Effector CD4-positive, alpha-beta T cell (primary cell): ENCODE data around the gene MCHR1. TPM values are rescaled to one million over a fixed set of nuclear protein-coding genes. Genes with fewer than 3 reads are reported as not detected.
"Not testable (repeated sequence)": the region's sequence is repeated elsewhere in the genome, so short reads cannot be mapped to it uniquely, and the experiment has no call there.

ENCODE experiments used
- DNase-seq: peaks from one replicate; pipeline ENCODE4 v3.0.0-alpha.2; 2020
- total RNA-seq: gene quantifications from one replicate; lab custom pipeline; 2026; lab: John Stamatoyannopoulos, UW

MCHR1 gene, protein sequence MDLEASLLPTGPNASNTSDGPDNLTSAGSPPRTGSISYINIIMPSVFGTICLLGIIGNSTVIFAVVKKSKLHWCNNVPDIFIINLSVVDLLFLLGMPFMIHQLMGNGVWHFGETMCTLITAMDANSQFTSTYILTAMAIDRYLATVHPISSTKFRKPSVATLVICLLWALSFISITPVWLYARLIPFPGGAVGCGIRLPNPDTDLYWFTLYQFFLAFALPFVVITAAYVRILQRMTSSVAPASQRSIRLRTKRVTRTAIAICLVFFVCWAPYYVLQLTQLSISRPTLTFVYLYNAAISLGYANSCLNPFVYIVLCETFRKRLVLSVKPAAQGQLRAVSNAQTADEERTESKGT
- not detected for total RNA-seq

DNA sequence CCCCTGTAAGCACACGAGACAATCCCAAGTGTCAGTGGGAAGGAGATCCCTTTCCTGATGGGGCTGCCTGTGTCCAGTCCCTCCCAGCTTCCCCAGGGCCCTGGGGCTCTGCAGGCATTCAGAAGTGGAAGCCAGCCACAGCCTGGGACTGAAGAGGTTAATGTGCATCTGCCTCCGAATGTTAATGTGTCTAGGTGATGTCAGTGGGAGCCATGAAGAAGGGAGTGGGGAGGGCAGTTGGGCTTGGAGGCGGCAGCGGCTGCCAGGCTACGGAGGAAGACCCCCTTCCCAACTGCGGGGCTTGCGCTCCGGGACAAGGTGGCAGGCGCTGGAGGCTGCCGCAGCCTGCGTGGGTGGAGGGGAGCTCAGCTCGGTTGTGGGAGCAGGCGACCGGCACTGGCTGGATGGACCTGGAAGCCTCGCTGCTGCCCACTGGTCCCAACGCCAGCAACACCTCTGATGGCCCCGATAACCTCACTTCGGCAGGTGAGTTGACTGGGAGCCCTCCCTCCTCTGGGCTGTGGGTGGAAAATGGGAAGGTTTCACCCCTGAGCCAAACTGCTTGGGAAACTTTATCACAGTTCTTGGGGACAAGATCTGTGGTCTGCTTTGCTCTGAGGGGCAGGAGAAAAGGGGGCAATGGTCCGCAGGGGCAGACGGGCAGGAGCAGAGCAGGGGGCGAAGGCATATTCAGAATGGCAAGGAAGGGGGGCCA, at the start of gene MCHR1:
TSS of gene MCHR1 (plus strand) at position 236 of the 715 bp plus-strand sequence. CDS start at position 405, 169 bp downstream.
- DNase-seq, result no peak

DNA sequence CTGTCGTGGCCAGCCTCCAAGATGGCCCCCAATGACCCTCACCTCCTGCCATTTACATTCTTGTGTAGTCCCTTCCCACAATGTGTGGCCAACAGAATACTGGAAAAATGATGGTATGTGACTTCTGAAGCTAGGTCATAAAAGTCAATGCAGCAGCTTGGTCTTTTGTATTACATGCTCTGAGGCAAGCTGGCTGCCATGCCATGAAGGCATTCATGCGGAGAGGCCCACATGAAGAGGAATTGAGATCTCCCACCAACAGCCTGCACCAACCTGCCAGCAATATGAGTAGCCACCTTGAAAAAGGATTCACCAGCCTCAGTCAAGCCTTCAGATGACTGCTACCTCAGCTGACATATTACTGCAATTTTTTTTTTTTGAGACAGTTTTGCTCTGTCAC, 47.4 kb upstream of the MCHR1 start:
- no peak for DNase-seq

DNA sequence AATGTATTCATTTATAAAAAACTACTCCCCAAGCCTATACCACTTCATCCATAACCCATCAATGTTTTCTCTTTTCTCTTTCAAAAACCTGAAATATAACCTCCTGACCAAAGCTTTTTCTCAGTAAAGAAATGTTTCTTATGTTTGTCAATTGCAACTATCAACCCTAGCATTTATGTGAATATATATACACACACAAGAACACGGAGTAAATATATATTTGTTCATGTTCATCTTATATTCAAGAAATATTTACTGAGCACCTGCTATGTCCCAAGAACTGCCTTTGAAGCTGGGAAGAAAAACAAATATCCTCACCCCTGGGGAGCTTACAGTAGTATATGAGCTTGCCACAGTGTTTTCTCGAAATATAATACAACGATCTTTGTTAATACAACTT, 46.2 kb upstream of the MCHR1 start:
- no peak for DNase-seq

DNA sequence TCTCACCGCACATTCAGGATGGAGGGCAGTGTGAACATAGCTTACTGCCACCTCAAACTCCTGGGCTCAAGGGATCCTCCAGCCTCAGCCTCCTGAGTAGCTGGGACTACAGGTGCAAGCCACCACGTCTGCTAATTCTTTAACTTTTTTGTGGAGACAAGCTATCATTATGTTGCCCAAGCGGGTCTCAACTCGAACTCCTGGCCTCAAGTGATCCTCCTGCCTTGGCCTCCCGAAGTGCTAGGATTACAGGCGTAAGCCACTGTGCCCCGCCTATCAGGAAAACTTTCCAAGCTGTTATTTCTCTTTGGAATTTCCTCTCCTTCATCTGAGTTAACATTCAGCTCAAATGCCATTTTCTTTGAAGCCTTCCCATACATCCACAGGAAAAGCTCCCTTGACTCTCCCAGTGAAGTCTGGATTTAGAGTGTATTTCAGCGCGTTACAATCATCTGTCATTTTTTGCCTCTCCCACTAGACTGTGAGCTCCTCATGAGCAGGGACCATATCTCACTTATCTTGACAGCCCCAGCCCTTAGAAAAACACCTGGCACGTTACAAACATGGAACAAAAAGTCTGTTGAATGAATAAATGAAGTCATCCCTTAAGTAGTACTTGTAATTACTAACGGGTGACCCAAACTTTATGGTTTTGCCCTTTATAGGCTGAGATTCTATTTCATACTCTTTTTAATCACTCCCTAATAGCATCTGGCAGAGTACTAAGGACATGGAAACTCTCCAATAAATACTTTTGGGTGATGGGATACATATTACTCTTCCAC, 45.0 kb upstream of the MCHR1 start:
- no peak for DNase-seq

DNA sequence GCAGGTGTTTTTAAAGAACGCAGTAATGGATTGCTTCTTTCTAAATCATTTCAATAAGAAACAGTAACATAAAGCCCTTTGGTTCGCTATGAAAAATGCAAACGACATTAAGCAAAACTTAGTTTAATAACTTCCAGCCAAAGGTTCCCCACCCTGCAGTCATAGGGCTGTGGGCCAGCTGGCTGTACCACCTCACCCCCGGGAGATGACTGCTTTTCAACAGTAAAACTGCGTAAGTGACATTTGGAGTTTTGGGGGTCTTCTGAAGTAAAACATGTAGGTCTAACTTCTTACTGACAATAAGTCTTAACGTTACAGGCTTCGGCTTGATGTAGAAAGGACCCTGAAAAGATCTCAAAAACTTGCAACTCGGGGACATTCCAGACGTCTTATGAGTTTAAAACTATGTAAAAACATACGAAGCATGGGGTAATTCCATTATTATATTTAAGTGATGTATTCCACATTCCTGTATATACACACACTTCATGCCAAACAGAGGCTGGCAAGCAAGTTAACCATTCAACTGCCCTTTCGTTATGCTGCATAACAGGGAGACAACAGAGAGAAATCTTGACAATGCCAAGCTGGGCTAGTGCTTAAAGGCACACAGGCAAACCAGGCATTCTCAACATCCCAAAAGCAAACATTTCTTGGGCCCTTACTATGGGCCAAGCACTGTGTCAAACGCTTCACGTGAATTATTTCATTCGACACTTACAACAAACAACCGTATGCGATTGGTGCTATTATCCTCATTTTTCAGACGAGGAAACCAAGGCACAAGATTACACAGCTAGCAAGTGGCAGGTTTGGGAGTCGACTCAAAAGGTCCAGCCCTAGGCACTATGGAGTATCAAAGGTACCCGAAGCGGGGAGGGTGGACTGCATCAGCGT, 44.0 kb upstream of the MCHR1 start:
- no peak for DNase-seq

DNA sequence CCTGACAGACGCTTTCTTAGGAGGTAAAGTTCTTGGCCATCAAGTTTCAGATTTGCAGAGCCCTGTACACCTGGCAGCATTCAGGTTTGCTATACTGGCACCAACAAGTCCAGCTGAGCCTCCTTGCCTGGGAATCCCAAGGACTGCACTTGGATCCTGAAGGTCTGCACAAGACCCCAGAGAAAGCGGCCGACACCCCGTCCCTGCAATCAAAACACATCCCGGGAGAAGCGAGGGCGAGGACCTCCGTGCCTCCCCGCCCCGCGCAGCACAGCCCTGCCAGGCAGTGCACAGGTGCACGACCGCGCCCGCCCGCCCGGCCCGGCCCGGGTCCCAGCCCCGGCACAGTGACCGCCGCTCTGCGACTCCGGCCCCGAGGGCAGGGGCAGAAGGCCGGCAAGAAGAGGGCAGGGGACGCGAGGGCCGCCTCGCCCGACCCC, 43.3 kb upstream of the MCHR1 start:
- no peak for DNase-seq

DNA sequence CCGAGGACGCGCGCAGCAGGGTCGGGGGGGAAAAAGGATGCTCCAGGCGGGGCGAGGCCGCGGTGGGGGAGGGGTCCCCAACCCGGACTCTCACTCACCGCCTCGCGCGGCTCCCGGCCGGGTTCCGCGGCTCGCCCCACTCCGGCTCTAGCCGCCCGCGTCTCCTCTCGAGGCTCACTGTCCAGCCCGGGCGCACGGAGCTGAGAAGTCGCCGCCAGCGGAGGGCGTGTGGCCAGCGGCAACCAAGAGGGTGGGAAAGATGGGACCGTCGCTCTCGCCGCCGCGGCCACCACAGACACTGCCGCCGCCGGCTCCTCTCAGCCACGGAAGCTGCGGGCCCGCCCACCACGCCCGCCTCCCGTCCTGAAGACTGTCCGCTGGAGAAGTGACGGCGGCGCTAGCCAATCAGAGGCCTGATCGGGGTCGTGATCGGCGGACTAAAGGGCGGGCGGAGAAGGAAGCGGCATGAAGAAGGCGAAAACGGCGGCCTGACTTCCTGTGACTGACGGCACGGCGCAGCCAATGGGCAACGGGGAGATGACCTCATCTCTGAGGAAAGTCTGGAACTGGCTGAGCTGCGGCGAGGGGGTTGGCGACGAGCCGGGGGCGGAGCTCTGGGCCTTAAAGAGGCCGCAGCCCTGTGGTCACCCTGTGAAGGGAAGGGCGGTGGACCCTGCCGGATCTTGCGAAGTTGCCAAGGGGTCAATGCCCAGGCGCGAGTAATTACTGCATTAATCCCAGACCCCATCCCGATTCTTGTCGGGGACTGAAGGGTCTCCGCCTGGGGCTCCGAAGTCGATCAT, 42.7 kb upstream of the MCHR1 start, which contains the start of gene MRTFA:
TSS of gene MRTFA (minus strand) at position 340 of the 803 bp plus-strand sequence.
- DNase-seq, result peak; percentile 100

DNA sequence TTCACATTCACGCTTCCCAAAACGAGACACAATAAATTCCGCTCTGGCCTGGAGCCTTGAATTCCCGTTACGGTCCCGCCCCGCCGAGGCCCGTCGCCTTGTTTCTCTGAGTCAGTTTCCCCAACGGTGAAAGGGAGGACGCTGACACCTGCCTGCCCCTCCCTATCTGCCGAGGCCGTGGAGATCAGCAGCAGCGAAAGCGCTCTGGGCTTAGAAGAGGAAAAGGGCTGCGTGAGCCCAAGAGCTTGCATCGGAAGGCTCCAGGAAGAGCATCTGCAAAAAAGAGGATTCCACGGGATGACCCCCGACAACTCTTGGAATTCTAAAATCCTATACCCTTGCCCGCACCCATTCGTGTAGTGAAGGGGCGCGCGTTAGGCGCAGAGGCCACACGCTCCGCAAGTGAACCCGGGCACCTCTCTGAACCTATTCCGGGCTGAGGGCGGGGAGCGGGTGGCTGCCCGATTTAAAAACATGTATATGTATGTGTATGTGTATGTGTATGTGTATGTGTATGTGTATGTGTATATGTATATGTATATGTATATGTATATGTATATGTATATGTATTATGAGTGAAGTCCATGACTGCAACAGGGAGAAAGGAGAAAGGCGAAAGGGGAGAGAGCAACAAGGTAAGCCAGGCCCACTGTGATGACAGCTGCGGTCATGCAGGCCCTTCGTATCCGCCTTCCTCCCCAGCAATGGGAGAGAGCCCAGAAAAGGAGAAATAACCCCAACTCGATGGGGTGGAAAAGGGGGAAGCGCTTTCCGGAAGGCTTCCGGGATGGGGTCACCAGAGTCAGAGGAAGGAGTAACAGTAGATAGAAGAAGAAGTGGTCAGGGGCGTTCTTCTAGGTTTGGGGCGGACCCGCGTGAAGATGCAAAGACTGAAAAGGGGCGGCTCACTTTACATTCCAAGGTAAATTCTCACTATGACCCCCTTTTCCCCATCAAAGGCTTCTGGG, 41.8 kb upstream of the MCHR1 start:
- DNase-seq, result peak; percentile 37

DNA sequence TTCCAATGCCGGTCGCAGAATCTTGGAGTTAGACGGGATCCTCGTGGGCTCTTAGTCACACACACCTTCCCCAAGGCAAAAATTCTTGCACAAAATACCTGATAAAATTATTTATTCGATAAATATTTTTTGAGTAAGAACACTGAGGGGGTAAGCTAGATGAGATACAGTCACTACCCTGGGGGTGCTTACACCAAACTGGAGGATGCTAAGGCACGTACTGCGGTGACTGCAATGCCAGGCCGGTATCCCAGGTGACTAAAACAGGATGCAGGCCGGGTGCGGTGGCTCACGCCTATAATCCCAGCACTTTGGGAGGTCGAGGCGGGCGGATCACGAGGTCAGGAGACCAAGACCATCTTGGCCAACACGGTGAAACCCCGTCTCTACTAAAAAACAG, 41.0 kb upstream of the MCHR1 start:
- no peak for DNase-seq

DNA sequence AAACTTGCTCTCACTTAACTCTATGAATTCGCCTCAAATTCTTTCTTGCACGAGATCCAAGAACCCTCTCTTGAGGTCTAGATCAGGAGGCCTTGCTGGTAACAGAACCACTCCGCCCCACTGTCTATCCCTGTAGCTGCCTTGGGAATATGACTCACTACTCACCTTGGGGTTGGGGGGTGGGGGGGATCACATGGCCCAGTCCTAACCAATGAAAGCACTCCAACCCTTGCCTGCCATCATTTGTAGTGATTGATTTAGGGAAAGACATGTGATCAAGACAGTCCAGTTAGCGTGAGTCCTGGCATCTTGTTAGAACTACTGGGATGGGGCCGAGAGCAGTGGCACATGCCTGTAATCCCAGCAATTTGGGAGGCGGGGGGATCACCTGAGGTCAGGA, 38.0 kb upstream of the MCHR1 start:
- no peak for DNase-seq

DNA sequence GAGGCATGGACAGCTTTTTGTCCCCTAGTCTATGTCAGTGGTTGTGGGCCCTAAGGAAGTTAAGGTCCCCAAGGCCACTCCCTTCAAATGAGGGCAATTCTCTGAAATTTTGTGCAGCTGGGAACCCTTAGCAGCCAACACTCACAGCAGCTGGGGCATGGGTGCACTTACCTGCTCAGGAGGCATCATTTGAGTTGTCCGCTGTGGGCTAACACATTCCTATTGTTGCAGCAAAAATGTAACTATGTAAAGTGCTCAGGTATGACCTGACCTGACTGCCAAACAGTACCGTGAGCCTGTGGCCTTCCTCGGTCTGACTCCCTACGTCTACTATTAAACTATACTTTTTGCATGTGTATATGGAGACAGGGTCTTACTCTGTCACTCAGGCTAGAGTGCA, 37.0 kb upstream of the MCHR1 start:
- no peak for DNase-seq

DNA sequence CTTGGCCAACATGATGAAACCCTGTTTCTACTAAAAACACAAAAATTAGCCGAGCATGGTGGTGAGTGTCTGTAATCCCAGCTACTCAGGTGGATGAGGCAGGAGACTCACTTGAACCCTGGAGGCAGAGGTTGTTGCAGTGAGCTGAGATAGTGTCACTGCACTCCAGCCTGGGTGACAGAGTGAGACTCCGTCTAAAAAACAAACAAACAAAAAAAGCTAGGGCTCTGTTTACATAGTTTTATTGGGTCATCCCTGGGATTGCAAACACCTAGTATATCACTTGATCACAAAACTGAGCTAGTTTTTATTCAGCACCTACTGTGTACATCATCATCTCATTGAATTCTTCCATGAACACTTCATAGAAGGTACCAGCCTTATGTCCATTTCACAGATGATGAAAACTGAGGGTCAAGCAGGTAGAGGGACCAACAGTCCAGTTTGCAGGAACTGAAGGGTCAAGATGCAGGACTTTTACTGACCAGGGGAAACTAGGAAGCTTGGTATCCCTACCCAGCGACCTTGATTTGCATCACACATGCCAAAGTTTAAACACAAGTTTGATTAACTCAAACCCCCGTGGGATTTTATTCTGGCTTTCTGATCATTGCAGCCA, 33.6 kb upstream of the MCHR1 start:
- no peak for DNase-seq

DNA sequence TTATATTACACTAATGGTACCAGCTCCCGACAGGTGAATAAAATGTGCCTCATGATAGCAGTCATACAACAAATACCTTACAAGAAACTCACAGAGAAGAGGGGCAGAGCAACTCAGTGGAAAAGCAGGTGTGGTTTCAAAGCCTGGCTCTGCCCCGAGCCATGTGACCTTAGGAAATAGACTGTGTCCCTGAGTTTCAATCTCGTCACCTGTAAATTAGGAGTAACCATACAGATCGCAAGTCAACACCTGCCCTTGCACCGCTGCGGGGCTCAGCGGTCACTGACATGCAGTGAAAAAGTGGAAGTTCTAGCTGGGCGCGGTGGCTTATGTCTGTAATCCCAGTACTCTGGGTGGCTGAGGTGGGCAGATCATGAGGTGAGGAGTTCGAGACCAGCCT, 30.9 kb upstream of the MCHR1 start:
- no peak for DNase-seq

DNA sequence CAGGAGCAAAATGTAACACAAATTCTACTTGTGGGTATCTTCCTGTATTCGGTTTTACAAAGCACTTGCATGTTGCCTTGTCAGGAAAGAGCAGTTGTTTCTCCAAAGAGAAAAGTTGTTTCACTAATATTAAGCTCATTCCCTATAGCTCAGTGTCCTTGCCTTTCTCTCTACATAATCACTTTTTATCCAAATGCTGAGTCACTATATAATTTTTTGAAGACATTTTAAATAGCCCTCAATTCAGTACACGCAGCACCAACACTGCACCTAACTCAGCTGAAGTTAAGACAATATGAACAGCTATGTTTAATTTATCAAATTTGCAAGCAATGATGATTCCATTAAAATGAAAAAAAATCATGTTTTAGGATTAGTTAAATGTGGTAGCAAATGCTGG, 28.2 kb upstream of the MCHR1 start:
- no peak for DNase-seq

DNA sequence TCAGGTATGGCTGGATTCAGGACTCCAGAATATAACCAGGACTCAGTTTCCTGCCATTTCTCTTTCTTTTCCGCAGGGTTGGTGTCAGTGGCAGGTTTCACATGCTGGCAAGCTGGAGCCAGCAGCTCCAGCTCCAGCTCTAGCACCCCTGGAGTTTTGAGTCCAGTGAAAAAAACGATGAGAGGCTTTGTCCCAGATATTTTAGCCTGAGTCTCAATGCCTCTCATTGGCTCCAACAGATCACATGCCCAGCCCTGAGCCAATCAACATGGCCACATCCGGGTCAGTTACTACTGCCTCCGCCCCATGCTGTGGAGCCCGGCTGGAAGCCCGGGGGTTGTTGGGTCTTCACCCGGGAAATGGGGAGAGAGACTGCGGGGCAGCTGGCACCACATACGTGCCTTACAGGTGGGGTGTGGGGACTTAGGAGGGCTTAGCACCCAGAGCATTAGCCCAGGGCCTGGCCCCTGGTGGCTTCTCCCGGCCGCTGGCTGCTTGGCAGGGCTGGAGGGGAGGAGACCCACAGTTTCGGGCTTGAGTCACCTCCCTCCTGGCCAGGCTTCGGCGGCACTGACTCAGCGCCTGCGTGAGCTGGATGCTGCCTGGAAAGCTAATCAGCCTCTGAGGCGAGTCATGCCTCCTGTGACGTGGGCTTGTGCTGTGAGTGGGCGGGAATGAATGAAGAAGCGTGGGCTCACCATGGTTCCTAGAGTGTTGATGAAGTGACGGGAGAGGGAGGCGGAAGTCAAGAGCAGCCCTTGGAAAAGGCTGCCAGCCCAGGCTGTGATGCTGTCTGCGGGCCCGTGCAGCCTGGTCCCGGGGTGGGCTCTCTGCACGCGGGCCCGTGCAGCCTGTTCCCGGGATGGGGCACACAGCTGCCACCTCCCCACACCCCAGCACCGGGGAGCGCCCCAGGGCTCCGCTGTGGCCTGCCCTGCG, 27.5 kb upstream of the MCHR1 start:
- peak; percentile 60 for DNase-seq

DNA sequence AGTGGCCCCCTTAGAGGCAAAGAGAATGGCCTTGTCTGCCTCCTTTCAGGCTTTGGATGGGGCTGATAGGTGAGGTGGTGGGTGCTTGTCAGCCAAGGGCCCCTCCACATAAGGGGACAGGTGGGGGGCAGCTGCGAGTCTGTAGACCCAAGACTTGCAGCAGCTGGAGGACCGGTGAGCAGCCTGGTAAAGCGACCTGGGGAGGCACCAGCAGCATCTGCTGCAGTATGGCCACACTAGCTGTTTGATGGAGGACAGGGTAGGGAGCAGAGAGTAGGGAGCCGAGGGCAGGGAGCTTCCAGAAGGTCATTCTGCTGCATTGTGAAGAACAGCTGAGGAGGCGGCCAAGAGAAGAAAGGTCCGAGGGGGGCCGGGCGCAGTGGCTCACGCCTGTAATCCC, 25.9 kb upstream of the MCHR1 start:
- DNase-seq, result no peak

DNA sequence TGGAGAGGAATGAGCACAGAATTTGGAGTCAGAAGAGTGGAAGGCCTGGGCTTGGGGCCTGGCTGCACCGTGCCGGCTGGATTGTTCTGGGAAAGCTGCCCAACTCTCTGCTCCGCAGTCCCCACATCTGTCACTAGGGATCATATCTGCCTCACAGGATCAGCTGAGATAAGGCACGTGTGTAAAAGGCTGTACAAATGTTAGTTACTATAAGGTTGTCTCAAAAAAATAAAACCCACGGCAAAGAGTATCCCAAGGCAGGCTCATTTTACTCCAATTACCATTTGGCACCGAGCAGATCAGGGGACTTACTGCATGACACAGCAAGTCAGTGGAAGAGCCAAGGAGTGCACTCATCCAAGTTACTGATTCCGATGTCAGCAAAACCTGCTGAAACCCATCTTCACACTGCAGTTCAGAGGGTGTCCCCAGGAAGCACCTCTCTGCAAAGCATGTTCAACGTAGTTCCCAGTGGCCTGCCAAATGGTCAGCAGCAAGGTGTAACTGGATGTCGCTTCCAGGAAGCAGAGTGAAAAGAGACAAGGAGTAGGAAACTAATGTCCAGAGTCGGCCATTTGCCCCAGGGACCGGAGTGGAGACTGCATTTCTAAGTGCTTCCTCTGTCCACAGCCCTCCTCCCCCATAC, 24.6 kb upstream of the MCHR1 start:
- no peak for DNase-seq

DNA sequence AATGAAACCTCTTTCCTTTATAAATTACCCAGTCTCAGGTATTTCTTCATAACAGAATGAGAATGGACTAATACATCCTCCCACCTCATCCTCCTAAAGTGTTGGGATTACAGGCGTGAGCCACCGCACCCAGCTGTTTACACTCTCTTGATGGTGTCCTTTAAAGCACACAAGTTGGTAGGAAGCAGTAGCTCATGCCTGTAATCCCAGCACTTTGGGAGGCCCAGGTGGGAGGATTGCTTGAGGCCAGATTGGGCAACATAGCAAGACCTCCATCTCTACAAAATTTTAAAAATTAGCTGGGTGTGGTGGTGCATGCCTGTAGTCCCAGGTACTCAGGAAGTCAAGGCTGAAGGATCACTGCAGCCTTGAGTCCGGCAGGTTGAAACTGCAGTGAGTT, 23.3 kb upstream of the MCHR1 start:
- not testable (repeated sequence) for DNase-seq
